GM19240 (cell line): ENCODE data around the gene KLC4.

Experiments
- DNase-seq: peaks from one replicate; pipeline ENCODE4 v3.0.0; 2011; ENCODE audit warnings: low spot score; ENCODE audit not compliant: insufficient read length

The KLC4 gene

DNA sequence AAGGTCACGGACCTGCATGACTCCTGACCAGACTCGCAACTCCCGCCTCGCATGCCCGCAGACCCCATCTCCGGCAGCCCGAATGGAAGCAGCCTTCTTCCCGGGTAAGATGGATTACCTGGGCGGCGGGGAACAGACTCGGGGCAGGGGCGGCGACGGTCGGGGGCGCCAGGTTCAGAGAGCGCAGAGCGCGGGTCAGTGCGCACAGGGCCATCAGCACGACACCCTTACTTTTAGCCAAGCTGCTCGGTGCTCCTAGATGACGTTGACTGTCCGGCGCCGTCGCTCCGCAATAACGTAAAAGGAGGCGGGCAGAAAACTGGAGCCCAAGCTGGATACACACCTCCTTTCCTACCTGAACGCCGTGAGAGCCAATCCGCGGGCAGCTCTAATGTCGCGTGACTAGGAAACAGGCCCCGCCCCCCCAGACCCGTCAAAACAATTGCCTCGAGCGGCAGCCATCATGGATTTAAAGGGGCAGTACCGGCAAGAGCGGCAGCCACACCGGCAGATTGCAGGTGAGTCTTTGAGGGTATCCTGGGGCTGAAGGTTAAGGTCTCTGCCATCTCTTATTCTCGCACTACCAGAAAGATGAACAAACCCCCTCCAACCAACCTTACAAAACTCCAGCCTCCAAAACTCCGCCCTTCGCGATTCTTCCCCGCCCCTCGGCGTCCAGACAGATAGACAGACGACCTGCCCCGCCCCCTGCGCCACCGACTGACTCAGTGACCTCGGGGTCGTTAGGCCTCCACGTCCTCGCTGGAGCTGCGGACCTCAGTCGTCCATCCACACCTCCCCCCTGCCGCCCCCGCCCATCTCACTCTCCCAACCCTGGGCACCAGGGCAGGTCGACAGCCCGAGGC is at the start of gene KLC4, which contains the start of gene MRPL2:
TSS of gene KLC4 (plus strand) at position 464 of the 866 bp plus-strand sequence. CDS start 1,705 bp downstream, outside the sequence.
TSS of gene MRPL2 (minus strand) at position 267 of the 866 bp plus-strand sequence. CDS start at position 214, 53 bp downstream.
- peak; percentile 99 for DNase-seq

DNA sequence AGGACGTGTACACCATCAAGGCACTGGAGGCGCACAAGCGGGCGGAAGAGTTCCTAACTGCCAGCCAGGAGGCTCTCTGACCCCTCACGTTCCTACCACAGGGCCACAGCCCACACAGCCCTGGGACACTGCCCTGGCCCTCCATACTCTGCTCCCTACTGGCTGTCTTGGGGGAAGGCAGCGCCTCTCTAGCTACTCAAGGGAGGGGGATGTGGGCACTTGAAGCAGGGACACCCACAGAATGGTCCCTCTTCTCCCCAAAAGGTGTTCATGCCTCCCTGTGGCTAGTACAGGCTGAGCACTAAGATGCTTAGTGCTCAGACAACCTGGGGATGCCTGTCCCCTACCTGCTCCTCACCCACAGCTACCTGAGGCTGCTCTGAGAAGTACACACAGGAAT is 48.2 kb upstream of the KLC4 start:
- DNase-seq = no peak

DNA sequence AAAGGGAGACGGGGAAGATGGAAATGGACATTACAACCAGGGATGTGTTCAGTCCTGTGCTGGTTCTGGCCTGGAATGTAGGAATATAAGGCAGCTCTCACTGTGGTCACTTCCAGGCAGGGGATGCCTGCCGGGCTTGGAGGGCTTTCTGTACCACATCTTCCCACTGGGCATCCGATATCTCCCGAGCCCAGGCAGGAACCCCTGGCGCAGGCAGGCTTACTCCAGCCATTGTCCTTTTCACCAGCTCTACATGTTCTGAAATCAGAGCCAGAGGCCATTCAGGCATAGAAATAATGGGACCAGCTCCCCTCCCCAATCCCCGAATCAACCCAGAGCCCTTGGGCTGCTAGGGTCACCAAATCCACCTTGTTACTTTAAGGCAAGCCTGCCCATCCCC is 47.1 kb upstream of the KLC4 start:
- DNase-seq = no peak

DNA sequence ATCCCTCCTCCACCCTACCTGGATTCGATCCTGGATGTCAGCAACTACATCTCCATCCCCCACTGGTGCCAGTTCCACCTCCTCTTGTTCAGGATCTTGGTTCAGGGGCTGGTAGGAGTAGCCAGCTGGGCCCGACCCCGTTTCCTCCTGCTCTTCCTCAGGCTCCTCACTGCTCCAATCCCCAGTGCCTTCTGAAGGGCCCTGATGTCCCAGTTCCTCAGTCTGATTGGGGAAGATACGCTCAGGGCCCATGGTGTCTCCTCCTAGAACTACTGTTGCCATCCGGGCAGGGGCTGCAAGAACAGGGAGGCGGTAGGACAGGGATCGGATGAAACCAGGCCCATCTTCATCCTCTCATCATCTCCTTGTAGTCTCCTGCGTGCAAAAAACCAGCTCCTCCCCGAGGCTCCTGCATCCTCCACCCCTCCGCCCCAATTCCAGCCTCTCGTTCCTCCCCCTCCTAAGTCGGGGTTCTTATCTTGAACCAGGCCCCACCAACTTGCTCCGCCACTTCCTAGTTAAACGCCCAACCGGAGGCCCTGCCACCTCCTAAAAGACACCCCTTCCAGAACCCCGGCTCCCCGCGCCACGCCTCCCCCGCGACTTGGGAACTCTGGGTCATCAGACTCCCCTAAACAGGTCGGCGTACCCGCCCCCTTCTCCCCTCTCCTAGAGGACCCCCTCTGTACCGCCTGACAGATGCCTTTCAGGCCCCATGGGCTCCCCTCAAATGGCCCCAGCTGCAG is 46.2 kb upstream of the KLC4 start:
- no peak for DNase-seq

DNA sequence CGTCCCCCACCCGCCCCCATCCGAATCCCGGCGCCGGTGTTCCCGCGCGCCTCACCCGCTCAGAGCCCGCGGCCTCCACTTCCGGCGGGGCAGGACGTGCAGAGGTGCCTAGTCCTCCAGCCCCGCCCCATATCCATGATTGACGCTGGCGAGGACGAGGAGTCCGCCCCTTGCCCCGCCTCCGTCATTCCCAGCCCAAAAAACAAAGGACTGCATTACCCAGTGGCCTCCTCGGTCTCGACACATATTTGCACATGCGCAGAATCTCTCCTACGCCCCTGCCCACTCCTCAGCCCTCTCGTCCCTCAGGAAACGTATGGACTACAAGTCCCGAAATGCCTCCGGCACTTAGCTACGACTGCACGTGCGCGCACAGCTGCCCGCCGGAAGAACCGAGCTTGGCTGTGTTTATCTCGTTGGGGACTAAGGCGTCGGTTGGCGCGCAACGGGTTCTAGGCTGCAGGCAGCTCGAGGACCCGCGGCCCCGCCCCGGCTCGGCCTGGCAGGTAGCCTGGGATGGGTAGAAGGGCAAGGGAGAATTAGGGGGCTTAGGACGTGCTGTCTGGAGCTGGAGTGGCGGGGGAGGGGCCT is 45.5 kb upstream of the KLC4 start, which contains the start of the genes KLHDC3 and MEA1:
TSS of gene KLHDC3 (plus strand) at position 407 of the 591 bp plus-strand sequence. CDS start 2,944 bp downstream, outside the sequence.
TSS of gene MEA1 (minus strand) at position 104 of the 591 bp plus-strand sequence. CDS start 133 bp downstream, outside the sequence.
- DNase-seq = peak; percentile 93

DNA sequence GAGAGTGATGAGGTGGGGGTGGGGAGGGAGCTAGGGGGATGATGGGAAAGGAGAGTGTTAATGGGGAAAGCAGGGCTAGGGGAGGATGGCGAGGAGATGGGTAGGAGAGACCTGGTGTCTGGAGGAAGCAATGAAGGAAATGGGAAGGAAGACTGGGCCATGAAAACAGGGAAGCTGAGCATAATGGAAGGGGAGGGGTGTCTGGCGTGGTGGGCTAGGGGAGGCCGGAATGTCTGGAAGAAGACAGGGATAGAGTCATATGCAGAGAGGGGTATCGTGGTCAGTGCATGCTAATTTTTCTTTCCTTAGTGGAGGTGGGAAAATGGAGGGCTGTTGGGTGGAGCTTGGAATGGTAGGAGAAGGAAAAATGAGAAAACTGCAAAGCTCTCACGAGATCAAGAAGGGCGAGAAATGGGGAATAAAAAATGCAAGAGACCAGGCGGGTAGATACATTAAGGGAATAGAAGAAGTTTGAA is 45.0 kb upstream of the KLC4 start:
- no peak for DNase-seq

DNA sequence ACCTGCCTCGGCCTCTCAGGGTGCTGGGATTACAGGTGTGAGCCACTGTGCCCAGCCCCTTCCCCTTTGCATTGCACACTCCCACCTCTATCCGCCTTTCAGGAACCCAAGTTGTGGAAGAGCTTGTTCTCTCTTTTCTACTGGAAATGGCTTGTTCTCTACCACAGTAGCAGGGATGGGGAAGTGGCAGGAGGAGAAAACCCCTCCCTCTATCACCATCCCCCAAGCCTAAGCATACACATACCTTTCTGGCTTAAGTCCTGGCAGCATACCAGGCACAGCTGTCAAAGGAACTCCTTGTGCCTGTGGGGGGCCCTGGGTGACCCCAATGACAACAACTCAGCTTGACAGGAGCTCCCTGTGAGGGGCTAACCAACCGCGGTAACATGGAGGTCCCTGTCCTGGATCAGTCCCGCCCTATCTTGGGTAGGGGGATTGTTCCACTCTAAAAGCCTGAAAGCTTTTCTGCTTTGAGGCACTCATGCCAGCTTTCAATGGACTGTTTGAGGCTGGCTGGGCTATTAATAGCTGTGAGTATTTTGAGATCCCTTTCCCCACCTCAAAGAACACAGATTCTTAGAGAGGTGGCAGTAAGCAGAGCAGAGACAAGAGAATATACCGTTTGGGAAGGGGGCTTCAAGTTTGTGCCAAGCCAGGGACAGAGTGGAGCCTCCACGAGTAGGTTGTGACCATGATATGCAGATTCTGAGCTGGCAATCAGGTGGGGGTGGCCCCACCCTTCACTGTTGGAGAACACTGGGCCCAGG is 43.1 kb upstream of the KLC4 start:
- DNase-seq = no peak

DNA sequence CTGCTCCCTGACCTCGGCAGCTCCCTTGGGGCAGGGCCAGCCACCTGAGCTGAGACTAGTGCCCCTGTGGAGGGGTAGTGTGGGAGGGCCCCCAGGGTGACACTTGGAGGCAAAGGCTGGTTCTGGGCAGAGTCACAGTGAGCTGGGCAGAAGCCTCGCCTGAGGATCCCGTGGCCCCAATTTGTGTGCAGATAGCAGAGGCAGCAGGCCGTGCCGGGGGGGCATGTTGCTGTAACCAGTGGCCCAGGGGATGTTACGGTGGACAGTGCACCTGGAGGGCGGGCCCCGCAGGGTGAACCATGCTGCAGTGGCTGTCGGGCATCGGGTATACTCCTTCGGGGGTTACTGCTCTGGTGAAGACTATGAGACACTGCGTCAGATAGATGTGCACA is 42.5 kb upstream of the KLC4 start:
- no peak for DNase-seq

DNA sequence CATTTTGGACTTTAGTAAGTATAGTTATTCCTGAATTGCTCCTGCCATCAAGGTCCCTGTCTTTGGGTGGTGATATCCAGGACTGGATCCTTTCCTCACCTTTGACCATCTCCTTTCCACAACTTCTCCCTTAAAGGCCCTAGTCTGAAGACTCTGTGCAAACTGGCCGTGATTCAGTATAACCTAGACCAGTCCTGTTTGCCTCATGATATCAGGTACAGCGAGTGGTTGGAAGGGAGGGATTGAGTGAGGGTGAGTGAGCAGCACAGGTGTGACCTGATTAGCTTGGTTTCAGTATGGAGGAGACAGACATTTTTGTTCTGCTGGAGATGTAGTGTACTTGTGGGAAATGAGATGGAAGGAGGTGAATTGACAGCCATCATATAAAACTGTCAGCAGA is 40.3 kb upstream of the KLC4 start:
- DNase-seq = no peak

DNA sequence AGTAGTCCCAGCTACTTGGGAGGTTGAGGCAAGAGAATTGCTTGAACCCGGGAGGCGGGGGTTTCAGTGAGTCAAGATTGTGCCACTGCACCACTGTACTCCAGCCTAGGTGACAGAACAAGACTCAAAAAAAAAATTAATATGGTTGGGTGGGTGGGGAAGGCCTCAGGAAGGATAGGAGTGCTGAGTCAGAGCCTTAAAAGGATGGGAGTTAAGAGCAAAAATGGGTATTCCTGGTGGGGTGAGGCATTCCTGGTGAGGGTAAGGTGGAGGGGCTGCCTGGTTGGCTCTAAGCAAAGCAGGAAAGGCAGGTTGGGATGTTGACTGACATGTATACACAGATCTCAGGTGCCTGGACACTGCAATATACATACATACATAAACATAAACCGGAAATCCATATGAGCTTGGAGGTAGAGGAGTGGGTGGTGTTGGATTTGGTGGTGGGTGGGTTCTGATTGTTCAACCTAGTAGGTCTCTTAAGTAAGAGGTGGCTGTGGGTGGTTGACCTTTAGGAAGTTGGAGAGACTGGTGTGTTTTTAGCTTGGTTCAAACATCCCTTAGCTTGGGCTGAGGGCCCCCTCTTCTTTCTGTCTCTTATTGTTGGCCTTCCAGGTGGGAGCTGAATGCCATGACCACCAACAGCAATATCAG is 39.3 kb upstream of the KLC4 start:
- DNase-seq = no peak

DNA sequence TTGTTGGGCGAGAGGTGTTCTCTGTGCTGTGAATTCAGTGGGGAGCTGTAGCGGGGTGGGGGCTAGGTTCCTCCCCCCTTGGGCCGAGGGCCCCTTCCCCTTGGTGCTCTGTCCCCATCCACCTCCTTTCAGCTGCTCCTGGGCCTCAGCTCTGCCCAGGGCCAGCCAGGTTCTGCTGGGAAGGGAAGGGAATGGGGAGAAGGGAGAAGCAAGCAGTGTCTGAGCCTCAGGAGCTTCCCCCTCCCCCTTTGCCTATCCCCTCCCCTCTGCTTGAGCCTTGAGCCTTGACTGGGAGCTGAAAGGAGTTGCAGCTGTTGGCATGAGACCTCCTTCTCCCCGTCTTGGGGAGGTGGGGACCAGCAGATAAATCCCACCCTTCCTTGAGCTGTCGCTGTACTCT is 38.6 kb upstream of the KLC4 start:
- no peak for DNase-seq

DNA sequence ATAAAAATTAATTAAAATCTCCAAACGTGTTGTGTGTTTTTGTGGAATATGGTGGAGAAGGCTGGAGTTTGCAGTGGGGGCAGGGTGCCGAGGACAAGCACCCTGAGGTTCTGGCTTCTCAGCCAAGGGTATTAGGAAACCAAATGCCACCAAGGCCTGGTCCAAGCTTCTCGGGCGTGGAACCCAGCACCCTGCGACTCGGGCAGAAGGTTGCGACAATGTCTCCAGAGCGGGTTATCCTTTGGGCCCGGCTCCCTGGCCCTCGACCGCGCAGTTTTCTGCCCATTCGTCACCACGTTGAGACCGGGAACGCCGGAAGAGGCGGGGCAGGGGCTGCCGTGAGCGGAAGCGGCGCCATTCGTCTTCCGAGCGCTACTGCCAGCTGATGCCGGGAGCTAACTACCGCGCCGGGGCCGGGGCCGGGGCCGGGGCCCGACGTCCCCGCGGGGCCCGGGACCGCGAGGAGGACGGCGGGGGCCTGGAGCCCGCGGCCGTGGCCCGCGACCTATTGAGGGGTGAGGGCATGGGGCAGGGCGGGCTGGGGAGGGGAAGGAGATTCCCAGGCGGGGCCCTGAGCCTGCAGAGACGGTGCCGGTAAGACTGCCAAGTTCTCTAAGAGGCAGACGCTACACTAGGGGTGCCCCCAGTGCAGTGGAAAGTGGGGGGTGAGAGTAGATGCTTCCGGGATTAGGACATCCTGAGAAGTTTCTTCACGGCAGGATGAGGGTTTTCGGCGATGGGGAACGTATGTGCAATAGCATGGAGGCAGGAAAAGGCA is 38.0 kb upstream of the KLC4 start, which contains the start of gene RRP36:
TSS of gene RRP36 (plus strand) at position 354 of the 778 bp plus-strand sequence. CDS start at position 386, 32 bp downstream.
- DNase-seq = peak; percentile 77

DNA sequence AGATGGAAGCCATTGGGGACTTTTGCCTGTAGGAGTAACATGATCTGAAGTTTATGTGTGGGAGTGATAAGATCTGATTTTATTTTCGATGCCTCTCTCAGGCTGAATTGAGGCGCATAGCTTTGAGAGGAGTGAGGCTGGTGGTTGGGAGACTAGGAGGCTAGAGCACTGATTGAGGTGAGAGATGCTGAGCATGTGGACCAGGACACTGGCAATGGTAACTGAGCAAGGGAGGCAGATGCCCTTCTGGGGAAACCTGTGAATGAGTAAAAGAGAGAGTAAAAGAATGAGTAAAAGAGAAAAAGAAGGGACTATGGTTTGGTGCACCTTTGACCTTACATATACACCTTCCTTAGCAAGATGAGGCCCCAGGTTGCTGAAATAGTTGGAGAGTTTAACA is 35.0 kb upstream of the KLC4 start:
- DNase-seq = no peak

DNA sequence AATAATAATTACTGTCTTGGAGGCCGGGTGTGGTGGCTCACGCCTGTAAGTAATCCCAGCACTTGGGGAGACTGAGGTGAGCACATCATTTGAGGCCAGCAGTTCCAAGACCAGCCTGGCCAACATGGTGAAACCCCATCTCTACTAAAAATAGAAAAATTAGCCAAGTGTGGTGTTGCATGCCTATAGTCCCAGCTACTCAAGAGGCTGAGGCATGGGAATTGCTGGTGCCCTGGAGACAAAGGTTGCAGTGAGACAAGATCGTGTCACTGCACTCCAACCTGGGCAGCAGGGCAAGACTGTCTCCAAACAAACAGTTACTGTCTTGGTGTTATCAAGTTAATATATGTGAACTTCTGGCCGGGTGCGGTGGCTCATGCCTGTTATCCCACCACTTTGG is 33.1 kb upstream of the KLC4 start:
- no peak for DNase-seq

DNA sequence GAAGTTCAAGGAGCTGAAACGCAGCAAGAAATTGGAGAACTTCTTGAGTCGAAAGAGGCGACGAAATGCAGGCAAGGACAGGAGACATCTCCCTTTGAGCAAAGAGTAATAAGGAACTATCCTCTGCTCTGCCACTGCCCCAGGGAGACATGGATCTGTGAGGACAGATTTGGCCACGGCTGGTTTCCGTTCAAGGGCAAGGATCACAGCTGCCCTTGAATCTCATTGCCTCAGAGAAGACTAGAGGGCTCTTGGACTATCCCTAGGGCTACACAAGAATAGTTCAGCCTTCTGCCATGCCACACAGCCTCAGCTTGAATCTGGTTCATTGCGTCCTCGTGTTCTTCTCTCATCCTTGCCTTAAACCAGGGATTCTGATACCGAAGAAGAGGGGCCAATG is 30.3 kb upstream of the KLC4 start:
- DNase-seq = no peak

DNA sequence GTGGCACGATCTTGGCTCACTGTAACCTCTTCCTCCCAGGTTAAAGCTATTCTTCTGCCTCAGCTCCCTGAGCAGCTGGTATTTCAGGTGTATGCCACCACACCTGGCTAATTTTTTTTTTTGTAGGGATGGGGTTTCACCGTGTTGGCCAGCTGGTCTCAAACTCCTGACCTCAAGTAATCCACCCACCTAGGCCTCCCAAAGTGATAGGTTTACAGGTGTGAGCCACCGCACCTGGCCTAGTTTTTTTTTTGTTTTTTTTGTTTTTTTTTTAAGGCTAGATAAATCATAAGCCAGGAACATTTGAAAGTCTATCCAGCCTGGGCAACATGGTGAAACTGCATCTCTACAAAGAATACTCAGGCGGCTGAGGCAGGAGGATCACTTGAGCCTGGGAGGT is 27.1 kb upstream of the KLC4 start:
- no peak for DNase-seq

DNA sequence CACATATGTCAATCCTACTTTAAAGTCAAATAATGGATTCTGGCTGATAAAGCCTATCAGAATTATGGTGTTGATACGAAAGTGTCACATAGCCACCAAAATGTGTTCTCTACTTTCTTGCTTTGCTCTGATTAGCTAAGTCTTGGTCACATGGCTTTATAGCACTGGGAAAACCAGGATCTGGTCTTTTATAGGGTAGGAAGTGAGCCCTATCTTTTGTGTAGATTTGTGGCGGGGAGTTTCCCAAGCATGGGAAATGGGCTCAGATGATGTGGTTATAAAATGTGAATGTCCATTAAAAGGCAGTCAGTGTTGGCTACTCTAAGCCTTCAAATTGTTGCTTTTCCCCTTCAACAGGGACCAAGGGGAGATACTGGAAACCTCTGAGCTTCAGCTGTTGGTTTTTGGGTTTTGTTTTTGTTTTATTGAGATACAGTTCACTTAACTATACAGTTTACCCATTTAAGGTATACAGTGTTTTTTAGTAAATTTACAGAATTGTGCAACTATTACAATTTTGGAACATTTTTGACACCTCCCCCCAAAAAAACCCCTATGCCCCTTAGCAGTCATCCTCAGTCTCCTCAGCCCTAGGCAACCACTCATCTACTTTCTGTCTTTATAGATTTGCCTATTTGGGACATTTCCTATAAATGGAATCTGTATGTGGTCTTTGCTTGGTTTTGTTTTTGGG is 25.8 kb upstream of the KLC4 start:
- DNase-seq = no peak

DNA sequence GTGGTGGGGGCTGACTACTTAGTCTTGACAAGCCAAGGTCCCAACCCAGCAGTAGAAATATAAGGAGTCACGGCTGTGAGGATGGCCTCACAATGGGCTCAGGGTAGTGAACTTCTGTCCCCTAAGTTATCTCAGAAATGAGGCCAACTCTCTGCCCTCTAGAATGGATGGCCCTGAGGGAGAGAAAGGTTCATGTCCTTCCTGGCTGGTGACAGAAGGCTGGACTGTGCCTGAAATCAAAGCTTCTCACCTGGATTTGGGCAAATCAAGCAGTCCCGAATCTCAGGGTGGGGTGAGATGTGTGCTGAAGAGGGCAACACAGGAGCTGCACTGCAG is 25.3 kb upstream of the KLC4 start:
- DNase-seq = no peak
